H1 (cell line): Measurements from ENCODE around the gene PIK3R5. TPM values are rescaled to one million over a fixed set of nuclear protein-coding genes. Genes with fewer than 3 reads are reported as not detected.

Experiments used
- CTCF ChIA-PET: fragments of 300-600 bp; sonication (Branson Sonifier 250); formaldehyde crosslinking; loops from one replicate; lab custom pipeline; 2021; ENCODE audit not compliant: partially characterized antibody; lab: Charles Lee
- POLR2A ChIA-PET: fragments of 300-600 bp; sonication (Branson Sonifier 250); formaldehyde crosslinking; loops from one replicate; lab custom pipeline; 2021; ENCODE audit warnings: inconsistent platforms; ENCODE audit not compliant: partially characterized antibody; lab: Charles Lee
- DNase-seq, 2 experiments: peaks; one replicate each; pipeline versions ENCODE4 v3.0.0 to v3.0.0-alpha.2; 2010 to 2022; ENCODE audit warnings: low spot score in 2 of 2, low read depth in 1 of 2, mixed read lengths in 1 of 2
- FAIRE-seq: peaks from 2 replicates; lab custom pipeline; 2011; peaks lifted over from hg19 to GRCh38; lab: Jason Lieb, UNC
- H2AFZ ChIP-seq: 2 replicates; pipeline ENCODE4 v1.8.1; 2012; ENCODE audit warnings: low read length, inconsistent platforms
- H2AK5ac ChIP-seq: 2 replicates; pipeline ENCODE4 v1.6.1; 2013; ENCODE audit warnings: low read depth, low read length
- H2BK120ac ChIP-seq: replicated peaks from 2 replicates; pipeline ENCODE3; 2013; ENCODE audit warnings: low read depth, low read length, inconsistent platforms
- H2BK12ac ChIP-seq: 2 replicates; pipeline ENCODE4 v1.6.1; 2013; ENCODE audit warnings: low read depth, low read length
- H2BK15ac ChIP-seq: 2 replicates; pipeline ENCODE4 v1.6.1; 2013; ENCODE audit warnings: low read length
- H2BK20ac ChIP-seq: 2 replicates; pipeline ENCODE4 v1.6.1; 2013; ENCODE audit warnings: low read length
- H2BK5ac ChIP-seq: 2 replicates; pipeline ENCODE4 v1.6.1; 2013; ENCODE audit warnings: low read depth, low read length
- H3K14ac ChIP-seq: 2 replicates; pipeline ENCODE4 v1.6.1; 2013; ENCODE audit warnings: inconsistent platforms; ENCODE audit not compliant: insufficient read length
- H3K18ac ChIP-seq: 2 replicates; pipeline ENCODE4 v1.6.1; 2013; ENCODE audit warnings: low read length; ENCODE audit errors: extremely low read depth
- H3K23ac ChIP-seq: 2 replicates; pipeline ENCODE4 v1.6.1; 2013; ENCODE audit warnings: inconsistent platforms; ENCODE audit not compliant: insufficient read length
- H3K23me2 ChIP-seq: 2 replicates; pipeline ENCODE4 v1.6.1; 2013; ENCODE audit warnings: low read depth, low read length
- H3K27ac ChIP-seq: 2 replicates; pipeline ENCODE4 v1.6.1; 2011; ENCODE audit warnings: low read depth, low read length, inconsistent platforms
- H3K27me3 ChIP-seq, 4 experiments: replicated peaks in 1 of 4; 1 replicate in 1 of 4; 2 replicates in 3 of 4; pipeline versions ENCODE4 v1.6.1 to v1.8.1; 2011 to 2013; ENCODE audit warnings: low read length in 3 of 4, mild to moderate bottlenecking in 3 of 4, inconsistent platforms in 2 of 4, mixed read lengths in 2 of 4, moderate library complexity in 1 of 4; ENCODE audit not compliant: control insufficient read depth in 3 of 4, insufficient read depth in 3 of 4; ENCODE audit errors: extremely low read depth in 1 of 4
- H3K36me3 ChIP-seq, 4 experiments: 2 replicates each; pipeline versions ENCODE4 v1.6.1 to v1.8.1; 2011 to 2013; ENCODE audit warnings: mild to moderate bottlenecking in 4 of 4, low read length in 3 of 4, moderate library complexity in 2 of 4, control low read depth in 1 of 4, inconsistent platforms in 1 of 4; ENCODE audit not compliant: insufficient read depth in 4 of 4, control insufficient read depth in 2 of 4
- H3K4ac ChIP-seq: replicated peaks from 2 replicates; pipeline ENCODE3; 2013; ENCODE audit warnings: low read length, low read depth, mixed read lengths, inconsistent platforms; ENCODE audit not compliant: insufficient read length
- H3K4me1 ChIP-seq, 4 experiments: replicated peaks in 1 of 4; 1 replicate in 1 of 4; 2 replicates in 3 of 4; pipeline versions ENCODE4 v1.6.1 to v1.8.1; 2011 to 2013; ENCODE audit warnings: low read length in 3 of 4, inconsistent platforms in 2 of 4, mixed read lengths in 1 of 4; ENCODE audit not compliant: insufficient read depth in 4 of 4, control insufficient read depth in 3 of 4
- H3K4me2 ChIP-seq, 2 experiments: 2 replicates each; pipeline versions ENCODE4 v1.6.1 to v1.8.1; 2011 to 2013; ENCODE audit warnings: low read depth in 2 of 2, low read length in 2 of 2, control low read depth in 1 of 2, inconsistent platforms in 1 of 2, mild to moderate bottlenecking in 1 of 2; ENCODE audit not compliant: insufficient read depth in 1 of 2
- H3K4me3 ChIP-seq, 4 experiments: fragments of 200-600, 300-600 bp in 1 of 4; sonication (generic), shearing (Covaris generic), sonication (Bioruptor Twin) in 1 of 4; 2 replicates each; pipeline versions ENCODE4 v1.5.1 to v1.8.1; 2011 to 2016; ENCODE audit warnings: low read length in 4 of 4, low read depth in 3 of 4, control low read depth in 2 of 4, inconsistent platforms in 2 of 4, mild to moderate bottlenecking in 2 of 4, mixed read lengths in 1 of 4, moderate library complexity in 1 of 4; ENCODE audit not compliant: insufficient read depth in 2 of 4; ENCODE audit errors: extremely low read depth in 1 of 4
- H3K56ac ChIP-seq: replicated peaks from 2 replicates; pipeline ENCODE3; 2013; ENCODE audit warnings: low read depth, mild to moderate bottlenecking, mixed read lengths, low read length, inconsistent platforms; ENCODE audit not compliant: insufficient read length
- H3K79me1 ChIP-seq: 2 replicates; pipeline ENCODE4 v1.6.1; 2013; ENCODE audit warnings: low read depth, low read length, control low read depth
- H3K79me2 ChIP-seq, 2 experiments: 2 replicates each; pipeline versions ENCODE4 v1.6.1 to v1.8.1; 2012 to 2013; ENCODE audit warnings: low read length in 2 of 2, mild to moderate bottlenecking in 2 of 2, inconsistent platforms in 1 of 2; ENCODE audit not compliant: insufficient read depth in 2 of 2, control insufficient read depth in 1 of 2
- H3K9ac ChIP-seq, 4 experiments: replicated peaks in 1 of 4; 1 replicate in 1 of 4; 2 replicates in 3 of 4; pipeline versions ENCODE4 v1.6.1 to v1.8.1; 2011 to 2013; ENCODE audit warnings: low read depth in 3 of 4, low read length in 3 of 4, control low read depth in 2 of 4, mild to moderate bottlenecking in 2 of 4, moderate library complexity in 2 of 4, inconsistent platforms in 1 of 4; ENCODE audit errors: extremely low read depth in 1 of 4
- H3K9me3 ChIP-seq, 2 experiments: 2 replicates each; pipeline versions ENCODE4 v1.6.1 to v1.8.1; 2012 to 2013; ENCODE audit warnings: mild to moderate bottlenecking in 2 of 2, moderate library complexity in 2 of 2, control low read depth in 1 of 2, inconsistent platforms in 1 of 2, low read depth in 1 of 2, low read length in 1 of 2, mixed read lengths in 1 of 2; ENCODE audit not compliant: insufficient read depth in 2 of 2
- H4K20me1 ChIP-seq, 2 experiments: replicated peaks in 1 of 2; 2 replicates each; pipeline versions ENCODE3 to v1.8.1; 2011 to 2013; ENCODE audit warnings: inconsistent platforms in 2 of 2, low read length in 2 of 2, mild to moderate bottlenecking in 1 of 2; ENCODE audit not compliant: insufficient read depth in 2 of 2, control insufficient read depth in 1 of 2
- H4K5ac ChIP-seq: 2 replicates; pipeline ENCODE4 v1.6.1; 2013; ENCODE audit warnings: low read length, low read depth, mixed read lengths, inconsistent platforms; ENCODE audit not compliant: insufficient read length
- H4K8ac ChIP-seq: 2 replicates; pipeline ENCODE4 v1.8.0; 2013; ENCODE audit warnings: mild to moderate bottlenecking, moderate library complexity, low read length, inconsistent platforms; ENCODE audit not compliant: insufficient read depth; ENCODE audit errors: extremely low read depth
- H4K91ac ChIP-seq: replicated peaks from 2 replicates; pipeline ENCODE3; 2013; ENCODE audit warnings: low read length, mixed read lengths, inconsistent platforms; ENCODE audit not compliant: insufficient read length
- BRCA1 ChIP-seq: IDR thresholded peaks from 2 replicates; pipeline ENCODE4 v1.6.1; 2012; ENCODE audit warnings: low read depth, low read length, improper control_type of control experiment
- HDAC2 ChIP-seq, 2 experiments: fragments of 300-600 bp in 1 of 2; sonication (generic) in 1 of 2; IDR thresholded peaks; 2 replicates each; pipeline ENCODE4 v1.6.1; 2011 to 2012; ENCODE audit warnings: low read depth in 2 of 2, low read length in 2 of 2, mild to moderate bottlenecking in 2 of 2, moderate library complexity in 2 of 2, borderline replicate concordance in 1 of 2, inconsistent platforms in 1 of 2
- KDM1A ChIP-seq: fragments of 200-600, 300-600 bp; sonication (generic); IDR thresholded peaks from 2 replicates; pipeline ENCODE4 v1.7.1; 2016; ENCODE audit warnings: mild to moderate bottlenecking, low read length, borderline replicate concordance
- NRF1 ChIP-seq: IDR thresholded peaks from 2 replicates; pipeline ENCODE4 v1.6.1; 2011; ENCODE audit warnings: mild to moderate bottlenecking, low read depth, low read length, improper control_type of control experiment
- RFX5 ChIP-seq: IDR thresholded peaks from 2 replicates; pipeline ENCODE4 v1.6.1; 2011; ENCODE audit warnings: low read depth, low read length, improper control_type of control experiment, borderline replicate concordance
- SP2 ChIP-seq: IDR thresholded peaks from 2 replicates; pipeline ENCODE4 v1.6.1; 2012; ENCODE audit warnings: mild to moderate bottlenecking, low read length, inconsistent platforms
- TAF7 ChIP-seq: optimal IDR thresholded peaks from 2 replicates; pipeline ENCODE3; 2011; ENCODE audit warnings: low read depth, mild to moderate bottlenecking, inconsistent platforms, low read length, moderate library complexity, borderline replicate concordance
- ZNF274 ChIP-seq: IDR thresholded peaks from 2 replicates; pipeline ENCODE4 v1.7.0; 2012; ENCODE audit warnings: low read length, borderline replicate concordance; ENCODE audit errors: extremely low read depth
- WGBS, 2 experiments: shearing (Covaris generic) in 1 of 2; methylation state at CpG; one replicate each; pipeline versions ENCODE4 v1.1.6 to v1.1.7; 2013 to 2015; ENCODE audit warnings: low lambda C conversion rate in 2 of 2, mixed read lengths in 2 of 2, inconsistent platforms in 1 of 2, low coverage in 1 of 2, missing lambda C conversion rate in 1 of 2; ENCODE audit not compliant: insufficient replicate concordance in 2 of 2, insufficient coverage in 1 of 2, insufficient read length in 1 of 2; ENCODE audit errors: extremely low coverage in 1 of 2, missing lambda C conversion rate in 1 of 2; 5-methylcytosine and 5-hydroxymethylcytosine counted together
- polyA plus RNA-seq, 7 experiments: library from polyadenylated mRNA; depleted of rRNA in 3 of 7; stranded (reverse) in 5 of 7; unstranded in 2 of 7; fragments of >200 nt in 5 of 7; fragments of 200-250 nt in 2 of 7; gene quantifications; 1 replicate in 5 of 7; 2 replicates in 1 of 7; 4 replicates in 1 of 7; pipeline versions ENCODE4 v1.2.1 to v1.2.3, GENCODE V29; 2011 to 2013; ENCODE audit warnings: missing spikeins in 2 of 7, mixed read lengths in 2 of 7
- total RNA-seq: library from RNA; stranded (reverse); fragmentation: NEBNext Ultra II Directional; extraction: Animal tissue kit (Norgen Biotek cat#: 25700); gene quantifications from 2 replicates; pipeline ENCODE4 v1.2.1, GENCODE V29; 2021

The PIK3R5 gene
- total and polyA plus RNA-seq, 2 of the 8 experiments (the other 6 are each of a cell fraction or from before 2014, with no cell fraction given): 2.7 to 4.3 TPM

- Histone ChIP-seq H3K23ac (no peak overlapping the region), H3K27me3 (no peaks in the 10 kb centered on the region), H4K91ac (peak overlapping the region; percentile 54), H4K8ac (no peak overlapping the region), H3K4me3 (no peak overlapping the region), H2AFZ (0 out of 2 replicates have a peak overlapping the region, but pooled peaks have one; percentile 59), H3K4ac (no peak overlapping the region), H2BK5ac (no peak overlapping the region), H3K9ac (no peak overlapping the region; a peak in 1 of 7 replicates), H2BK12ac (no peak overlapping the region), H2AK5ac (no peak overlapping the region), H3K23me2 (no peaks in the 10 kb centered on the region), H4K5ac (no peak overlapping the region), H3K14ac (no peak overlapping the region), H3K56ac (no peak overlapping the region), H3K9me3 (no peaks in the 10 kb centered on the region), H4K20me1 (no peaks in the 10 kb centered on the region), H2BK15ac (no peak overlapping the region), H3K4me1 (peaks cover 0 to 6% (median 1%) of the 10 kb centered on the region in 4 experiments; a peak in 4 of 7 replicates), H3K36me3 (no peaks in the 10 kb centered on the region), H3K4me2 (no peak overlapping the region), H3K27ac (no peak overlapping the region), H3K79me1 (no peaks in the 10 kb centered on the region), H2BK120ac (no peak overlapping the region), H2BK20ac (no peak overlapping the region), H3K79me2 (no peaks in the 10 kb centered on the region), H3K18ac (no peak overlapping the region)
- DNase-seq (no peak), FAIRE-seq (no peak)
- CTCF ChIA-PET: interaction anchor here (1.2 to 1.6 kb wide), 3 partner anchors 11 to 28 kb away, joined by 4 read pairs; no protein-coding TSS in a partner anchor
- TF ChIP-seq KDM1A (no peak), HDAC2 (IDR thresholded peaks at IDR 0.05; ENCODE audit: borderline replicate concordance in 1 of 2, low read depth in 2 of 2, low read length in 2 of 2) (no peak), TAF7 (no peak), ZNF274 (no peak), BRCA1 (no peak), NRF1 (no peak), RFX5 (no peak), SP2 (no peak)
- POLR2A ChIA-PET: no interaction called here
- WGBS, 2 experiments: 86% methylated on average over 13 of the region's 14 CpGs; no CpG with 5 or more reads in 1 of the 2 experiments
These were observed 105.6 kb downstream of the PIK3R5 start for GRCh38 chr17:8859804-8860430.
